ENCODE results near the gene SNRPD1. TPM values are rescaled to one million over a fixed set of nuclear protein-coding genes. Genes with fewer than 3 reads are reported as not detected.
"Not testable (repeated sequence)": the region's sequence is repeated elsewhere in the genome, so short reads cannot be mapped to it uniquely, and the experiment has no call there.

The SNRPD1 gene
- total and polyA plus RNA-seq, 4 experiments from 2014 or later = 24.4 to 85.3 (median 46.4) TPM

DNA sequence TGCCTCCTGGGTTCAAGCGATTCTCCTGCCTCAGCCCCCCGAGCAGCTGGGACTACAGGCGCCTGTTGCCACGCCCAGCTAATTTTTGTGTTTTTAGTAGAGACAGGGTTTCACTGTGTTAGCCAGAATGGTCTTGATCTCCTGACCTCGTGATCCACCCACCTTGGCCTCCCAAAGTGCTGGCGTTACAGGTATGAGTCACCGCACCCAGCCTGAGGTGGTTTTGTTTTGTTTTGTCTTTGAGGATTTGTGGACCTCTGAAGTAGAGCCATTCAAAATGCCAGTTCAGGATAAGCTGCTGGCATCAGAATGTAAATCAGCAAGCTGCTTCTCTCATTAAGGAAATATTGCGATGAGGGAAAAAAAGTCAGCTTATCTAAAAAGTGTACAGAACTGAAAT, 63.2 kb downstream of the SNRPD1 start:
- POLR2A ChIA-PET (ENCODE audit: partially characterized antibody) = interaction anchor here (1.1 kb wide), 1 partner anchor 10 kb away, joined by 3 read pairs; no protein-coding TSS in a partner anchor
- H3K36me3 ChIP-seq (ENCODE audit: insufficient read depth, low read length); H3K9me3 Mint-ChIP-seq: not testable (repeated sequence)

DNA sequence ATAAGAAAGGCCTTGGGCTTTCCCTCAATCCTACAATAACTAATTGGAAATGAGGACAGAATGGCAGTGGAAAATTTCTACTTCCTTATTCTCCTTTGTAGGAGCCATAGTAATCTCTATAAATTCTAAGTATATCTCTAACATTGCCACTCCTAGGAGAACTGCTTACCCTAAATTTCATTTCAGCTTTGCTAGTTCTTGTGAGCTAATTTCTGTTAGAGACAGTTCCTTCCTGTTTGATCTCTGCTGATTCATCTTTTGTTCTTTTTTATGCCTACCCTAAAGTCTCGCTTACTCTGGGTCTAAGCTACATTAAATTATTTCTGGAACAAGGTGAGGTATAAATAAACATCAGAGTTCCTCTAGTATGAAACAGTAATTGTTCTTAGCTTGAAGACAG, 66.7 kb downstream of the SNRPD1 start:
- Mint-ChIP-seq H3K4me1 (peaks cover 4 to 7% (median 6%) of the 10 kb centered on the region in 4 donors), H3K27ac (no peak overlapping the region), H3K36me3 (peaks cover 3 to 9% of the 10 kb centered on the region in 2 donors), H3K4me3 (no peak overlapping the region), H3K27me3 (no peaks in the 10 kb centered on the region), H3K9me3 (no peaks in the 10 kb centered on the region)
- Histone ChIP-seq H3K4me3 (ENCODE audit: low read length in 2 of 2) (no peak overlapping the region), H3K27me3 (ENCODE audit: insufficient read depth, low read length) (no peaks in the 10 kb centered on the region), H3K27ac (ENCODE audit: low read depth, low read length) (no peak overlapping the region), H3K4me1 (ENCODE audit: insufficient read depth, low read length) (peaks cover 16% of the 10 kb centered on the region), H3K36me3 (ENCODE audit: insufficient read depth, low read length) (no peaks in the 10 kb centered on the region), H3K9me3 (ENCODE audit: control insufficient read depth in 1 of 2, low read length in 2 of 2) (no peaks in the 10 kb centered on the region)
- intact Hi-C loops (cut with micrococcal nuclease) = no loop called here
- CTCF ChIA-PET (ENCODE audit: partially characterized antibody) = interaction anchor here (2.1 kb wide), 1 partner anchor 78 kb away, joined by 6 read pairs; the partner anchor contains the start of gene ESCO1
- POLR2A ChIA-PET (ENCODE audit: partially characterized antibody) = interaction anchor here (0.8 to 1.3 kb wide), 2 partner anchors 25 to 62 kb away, joined by 3 read pairs; partner anchors contain the start of genes ABHD3 and MIB1
- no peak for DNase-seq

More for the DNA sequence above, 63.2 kb downstream of the SNRPD1 start:
- intact Hi-C loops (cut with micrococcal nuclease); H3K27me3 Mint-ChIP-seq; CTCF ChIA-PET (ENCODE audit: partially characterized antibody); H3K27ac ChIP-seq (ENCODE audit: low read depth, low read length); DNase-seq; H3K9me3 ChIP-seq (ENCODE audit: control insufficient read depth in 1 of 2, low read length in 2 of 2); H3K27me3 ChIP-seq (ENCODE audit: insufficient read depth, low read length); H3K4me3 Mint-ChIP-seq; H3K4me1 ChIP-seq (ENCODE audit: insufficient read depth, low read length); H3K27ac Mint-ChIP-seq; H3K4me3 ChIP-seq (ENCODE audit: low read length in 2 of 2): not testable (repeated sequence)
- H3K36me3 Mint-ChIP-seq = peaks cover 3 to 23% of the 10 kb centered on the region in 2 donors
- H3K4me1 Mint-ChIP-seq = peaks cover 3 to 10% (median 4%) of the 10 kb centered on the region in 4 donors

- Mint-ChIP-seq H3K9me3 (no peaks in the 10 kb centered on the region), H3K36me3 (peaks cover 3 to 10% of the 10 kb centered on the region in 2 donors), H3K4me3 (no peak overlapping the region), H3K27ac (no peak overlapping the region), H3K27me3 (no peaks in the 10 kb centered on the region), H3K4me1 (peaks cover 11 to 16% (median 12%) of the 10 kb centered on the region in 4 donors)
- Histone ChIP-seq H3K27me3 (ENCODE audit: insufficient read depth, low read length) (no peaks in the 10 kb centered on the region), H3K9me3 (ENCODE audit: control insufficient read depth in 1 of 2, low read length in 2 of 2) (no peaks in the 10 kb centered on the region), H3K4me1 (ENCODE audit: insufficient read depth, low read length) (peaks cover 23% of the 10 kb centered on the region), H3K36me3 (ENCODE audit: insufficient read depth, low read length) (no peaks in the 10 kb centered on the region), H3K4me3 (ENCODE audit: low read length in 2 of 2) (no peak overlapping the region), H3K27ac (ENCODE audit: low read depth, low read length) (no peak overlapping the region)
- no peak for DNase-seq
- ChIA-PET POLR2A (ENCODE audit: partially characterized antibody) (interaction anchor here (0.7 kb wide), 1 partner anchor 61 kb away, joined by 3 read pairs; no protein-coding TSS in a partner anchor), CTCF (ENCODE audit: partially characterized antibody) (interaction anchor here (2.1 kb wide), 1 partner anchor 80 kb away, joined by 6 read pairs; the partner anchor contains the start of gene ESCO1)
- intact Hi-C loops (cut with micrococcal nuclease) = no loop called here
Observed at GRCh38 chr18:21680161-21680560, 68.0 kb downstream of the SNRPD1 start.

GRCh38 chr18:21682371-21683051, 70.4 kb downstream of the SNRPD1 start:
- Histone ChIP-seq H3K4me1 (ENCODE audit: insufficient read depth, low read length) (peaks cover 37% of the 10 kb centered on the region), H3K27ac (ENCODE audit: low read depth, low read length) (peak overlapping the region; percentile 63), H3K4me3 (ENCODE audit: low read length in 2 of 2) (peak overlapping the region; percentile 61 to 66), H3K36me3 (ENCODE audit: insufficient read depth, low read length) (no peaks in the 10 kb centered on the region), H3K27me3 (ENCODE audit: insufficient read depth, low read length) (no peaks in the 10 kb centered on the region), H3K9me3 (ENCODE audit: control insufficient read depth in 1 of 2, low read length in 2 of 2) (no peaks in the 10 kb centered on the region)
- POLR2A ChIA-PET (ENCODE audit: partially characterized antibody) = interaction anchor here (0.8 to 2.4 kb wide), 14 partner anchors 11 to 571 kb away, joined by 3 to 40 read pairs (median 4); partner anchors contain the start of genes ABHD3, ESCO1, MIB1 and ROCK1
- peaks cover 9 to 19% (median 15%) of the 10 kb centered on the region in 4 donors for H3K4me1 Mint-ChIP-seq
- CTCF ChIA-PET (ENCODE audit: partially characterized antibody) = interaction anchor here (0.8 to 1.4 kb wide), 6 partner anchors 11 to 82 kb away, joined by 3 to 12 read pairs (median 4); partner anchors contain the start of genes ABHD3, ESCO1, MIB1 and SNRPD1
- no peaks in the 10 kb centered on the region for H3K9me3 Mint-ChIP-seq
- H3K4me3 Mint-ChIP-seq = no peak overlapping the region
- H3K27me3 Mint-ChIP-seq = no peaks in the 10 kb centered on the region
- H3K27ac Mint-ChIP-seq = no peak overlapping the region
- DNase-seq = peak in 4 of 5 donors; percentile 43 to 54 (median 48)
- peaks cover 0 to 11% of the 10 kb centered on the region in 2 donors for H3K36me3 Mint-ChIP-seq
- intact Hi-C loops (cut with micrococcal nuclease) = loop anchor here (2.0 kb wide), 1 partner anchor 58 kb away; the partner anchor contains the start of gene MIB1

Small RNA genes lying within 50 kb of the gene (microRNA-seq; reads per million reads assigned to microRNA genes)
- 2.2 reads per million for gene MIR320C1 (ENCODE audit: borderline microRNAs expressed, borderline number of aligned reads, borderline replicate concordance)

Other genes with a start within 250 kb of the SNRPD1 start
- 10 to 100 TPM; 32.3 to 38.2 TPM for gene ESCO1, start 11.6 kb upstream of the SNRPD1 start, total RNA-seq
- 10 to 100 TPM in 1 of 2 donors, 1 to 10 TPM in 1; 4.6 to 11.9 TPM for gene ESCO1, start 11.6 kb upstream of the SNRPD1 start, polyA plus RNA-seq
- 10 to 100 TPM; 63.0 to 65.6 TPM for gene ABHD3, start 92.5 kb downstream of the SNRPD1 start, total RNA-seq
- gene ABHD3, start 92.5 kb downstream of the SNRPD1 start, polyA plus RNA-seq = 10 to 100 TPM; 35.0 to 43.9 TPM
- 10 to 100 TPM; 37.6 to 39.0 TPM for gene MIB1, start 128.5 kb downstream of the SNRPD1 start, total RNA-seq
- gene MIB1, start 128.5 kb downstream of the SNRPD1 start, polyA plus RNA-seq = 1 to 10 TPM; 6.7 to 7.5 TPM